Stimulated activated naive CD4-positive, alpha-beta T cell treated with Interleukin-2 at 50 U/mL for 16 hours (primary cell): ENCODE measurements around the gene ADAM15.

ENCODE experiments used
- DNase-seq: peaks from one replicate; lab custom pipeline; 2025; lab: John Stamatoyannopoulos, UW

ADAM15 gene, protein sequence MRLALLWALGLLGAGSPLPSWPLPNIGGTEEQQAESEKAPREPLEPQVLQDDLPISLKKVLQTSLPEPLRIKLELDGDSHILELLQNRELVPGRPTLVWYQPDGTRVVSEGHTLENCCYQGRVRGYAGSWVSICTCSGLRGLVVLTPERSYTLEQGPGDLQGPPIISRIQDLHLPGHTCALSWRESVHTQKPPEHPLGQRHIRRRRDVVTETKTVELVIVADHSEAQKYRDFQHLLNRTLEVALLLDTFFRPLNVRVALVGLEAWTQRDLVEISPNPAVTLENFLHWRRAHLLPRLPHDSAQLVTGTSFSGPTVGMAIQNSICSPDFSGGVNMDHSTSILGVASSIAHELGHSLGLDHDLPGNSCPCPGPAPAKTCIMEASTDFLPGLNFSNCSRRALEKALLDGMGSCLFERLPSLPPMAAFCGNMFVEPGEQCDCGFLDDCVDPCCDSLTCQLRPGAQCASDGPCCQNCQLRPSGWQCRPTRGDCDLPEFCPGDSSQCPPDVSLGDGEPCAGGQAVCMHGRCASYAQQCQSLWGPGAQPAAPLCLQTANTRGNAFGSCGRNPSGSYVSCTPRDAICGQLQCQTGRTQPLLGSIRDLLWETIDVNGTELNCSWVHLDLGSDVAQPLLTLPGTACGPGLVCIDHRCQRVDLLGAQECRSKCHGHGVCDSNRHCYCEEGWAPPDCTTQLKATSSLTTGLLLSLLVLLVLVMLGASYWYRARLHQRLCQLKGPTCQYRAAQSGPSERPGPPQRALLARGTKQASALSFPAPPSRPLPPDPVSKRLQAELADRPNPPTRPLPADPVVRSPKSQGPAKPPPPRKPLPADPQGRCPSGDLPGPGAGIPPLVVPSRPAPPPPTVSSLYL

DNA sequence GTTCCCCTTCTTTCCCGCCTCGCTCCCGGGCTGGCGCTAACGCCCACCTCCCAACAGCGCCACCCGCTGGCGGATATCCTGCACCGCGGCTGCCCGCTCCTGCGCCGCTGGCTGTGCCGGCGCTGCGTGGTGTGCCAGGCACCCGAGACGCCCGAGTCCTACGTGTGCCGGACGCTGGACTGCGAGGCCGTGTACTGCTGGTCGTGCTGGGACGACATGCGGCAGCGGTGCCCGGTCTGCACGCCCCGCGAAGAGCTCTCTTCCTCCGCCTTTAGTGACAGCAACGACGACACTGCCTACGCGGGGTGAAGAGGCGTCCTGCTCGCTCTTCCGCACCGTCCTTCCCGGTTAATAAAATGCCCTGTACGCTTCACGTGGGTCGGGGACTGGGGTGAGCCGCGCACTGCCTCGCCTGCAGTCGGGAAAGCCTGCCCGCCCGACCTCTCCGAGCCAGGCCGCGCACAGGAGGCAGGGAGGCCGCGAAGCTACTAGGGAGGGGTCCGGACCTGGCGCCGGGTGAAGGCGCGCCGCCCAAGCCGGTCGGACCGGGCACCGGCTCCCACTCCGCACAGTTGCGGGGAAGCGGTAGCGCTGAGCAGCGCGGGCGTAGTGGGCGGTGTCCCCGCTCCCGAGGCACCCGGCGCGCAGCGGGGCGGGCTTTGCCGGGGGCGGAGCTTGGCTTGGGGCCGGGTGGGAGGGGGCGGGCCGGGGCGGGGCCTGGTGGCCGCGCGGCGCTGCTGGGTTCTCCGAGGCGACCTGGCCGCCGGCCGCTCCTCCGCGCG, at the start of gene ADAM15:
Gene ADAM15 (plus strand): TSS at position 757 of the 782 bp plus-strand sequence. CDS start 71 bp downstream, outside the sequence.
- DNase-seq = peak; percentile 74

DNA sequence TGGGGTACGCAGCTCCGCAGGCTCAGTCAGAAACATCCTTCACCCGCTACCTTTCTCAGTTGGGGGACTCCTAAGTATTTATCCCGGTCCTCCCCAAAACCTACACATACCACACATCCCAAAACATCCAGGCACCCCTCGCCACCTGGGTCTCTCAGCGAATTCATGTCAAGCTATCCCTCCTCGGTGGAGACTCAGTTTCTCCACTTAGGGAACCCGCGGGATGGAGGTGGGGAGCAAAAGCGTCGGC, 49.8 kb upstream of the ADAM15 start:
- DNase-seq = no peak

DNA sequence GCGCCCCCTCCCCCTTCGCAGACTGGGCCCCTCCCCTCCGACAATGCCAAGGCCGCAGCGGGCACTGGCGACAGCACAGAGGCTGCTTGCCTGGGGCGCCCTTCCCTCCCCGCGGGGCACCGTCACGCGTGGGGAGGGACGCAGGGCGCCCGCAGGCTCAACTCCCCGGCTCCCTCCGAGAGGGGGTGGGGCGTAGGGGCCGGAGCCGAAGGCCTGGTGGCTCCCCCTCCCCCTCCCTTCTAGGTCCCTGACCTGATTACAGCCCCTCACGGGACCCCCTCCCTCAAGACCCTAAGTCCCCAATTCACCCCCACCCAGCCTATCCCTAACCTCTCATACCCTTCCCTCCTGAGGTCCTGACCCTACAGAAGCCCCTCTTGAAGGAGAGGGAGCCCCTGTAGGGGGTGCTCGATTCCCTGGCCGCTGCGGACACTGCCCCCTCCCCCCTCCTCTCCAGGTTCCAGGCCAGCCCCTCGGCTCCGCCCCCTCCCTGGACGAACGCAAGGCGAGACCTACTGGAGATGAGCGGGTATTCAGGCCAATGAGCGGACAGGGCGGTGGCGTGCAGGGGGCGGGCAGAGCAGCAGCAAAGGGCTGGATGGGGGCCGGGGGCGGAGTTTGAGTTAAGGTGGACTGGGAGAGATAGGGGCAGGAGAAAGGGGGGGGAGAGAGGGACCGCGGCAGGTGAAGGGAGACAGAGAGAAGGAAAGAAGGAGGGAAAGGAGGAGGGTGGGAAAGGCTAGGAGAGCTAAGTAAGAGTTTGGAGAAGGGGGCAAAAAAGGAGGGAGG, 49.2 kb upstream of the ADAM15 start:
- DNase-seq = peak; percentile 100

DNA sequence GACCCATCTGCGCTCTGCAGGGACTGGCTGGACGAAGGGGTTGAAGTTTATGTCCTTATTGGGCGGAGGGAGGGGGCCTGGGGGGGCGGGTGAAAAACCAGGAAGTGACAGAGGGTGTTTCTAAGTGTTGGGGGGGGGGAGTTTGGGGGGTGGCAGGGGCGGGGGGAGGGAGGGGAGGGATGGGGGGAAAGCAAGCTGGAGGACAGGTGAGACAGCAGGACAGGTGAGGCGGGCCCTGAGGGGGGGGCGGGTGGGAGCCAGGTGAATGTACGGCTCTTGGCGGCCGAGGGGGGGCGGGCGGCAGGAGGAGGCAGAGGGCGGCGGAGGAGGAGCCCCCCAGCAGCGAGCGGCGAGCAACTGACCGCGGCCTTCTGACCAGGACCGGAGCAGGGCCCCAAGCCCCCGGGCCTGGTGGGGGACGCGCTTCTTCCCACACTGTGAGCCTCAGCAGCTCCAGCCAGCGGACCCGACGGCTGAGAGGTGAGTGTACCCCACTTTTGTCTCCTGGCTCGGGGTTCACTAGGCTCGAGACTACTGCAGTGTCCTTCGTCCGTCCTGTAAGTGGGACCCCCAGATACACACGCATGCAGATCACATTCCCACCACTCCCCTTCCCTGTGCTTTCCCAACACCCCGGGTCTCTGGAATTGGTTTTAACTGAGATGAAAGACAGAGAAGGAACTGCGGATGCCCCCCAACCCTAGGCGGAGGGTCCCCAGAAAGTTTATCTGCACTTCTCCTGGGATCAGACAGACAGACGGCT, 48.5 kb upstream of the ADAM15 start, which contains the start of gene ZBTB7B:
Gene ZBTB7B (plus strand): TSS at position 339 of the 763 bp plus-strand sequence. CDS start 11,859 bp downstream, outside the sequence.
- peak; percentile 64 for DNase-seq

DNA sequence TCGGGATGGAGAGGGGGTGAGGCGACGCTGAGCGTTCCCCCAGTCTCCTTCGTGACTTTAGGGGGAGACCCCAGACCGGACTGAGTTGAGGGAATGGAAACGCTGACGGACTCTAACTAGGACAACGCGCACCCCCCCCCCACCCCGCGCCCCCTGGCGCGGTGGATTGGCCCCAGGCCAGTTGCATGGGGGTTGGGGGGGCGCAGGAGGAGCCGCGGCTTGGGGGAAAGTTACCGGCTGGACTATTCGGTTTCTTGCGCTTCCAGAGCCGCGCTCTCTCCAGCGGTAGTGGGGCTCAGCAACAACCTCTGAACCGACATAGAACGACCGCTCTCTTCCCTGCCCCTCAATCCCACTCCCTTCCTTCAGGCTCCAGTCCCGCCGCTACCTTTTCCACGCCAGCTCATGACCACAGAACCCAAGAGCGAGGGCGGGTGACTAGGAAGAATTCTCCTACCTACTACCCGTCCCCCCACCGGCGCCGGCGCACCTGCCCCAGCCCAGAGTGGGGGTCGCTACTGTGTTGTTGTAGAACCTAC, 47.8 kb upstream of the ADAM15 start:
- peak; percentile 20 for DNase-seq

DNA sequence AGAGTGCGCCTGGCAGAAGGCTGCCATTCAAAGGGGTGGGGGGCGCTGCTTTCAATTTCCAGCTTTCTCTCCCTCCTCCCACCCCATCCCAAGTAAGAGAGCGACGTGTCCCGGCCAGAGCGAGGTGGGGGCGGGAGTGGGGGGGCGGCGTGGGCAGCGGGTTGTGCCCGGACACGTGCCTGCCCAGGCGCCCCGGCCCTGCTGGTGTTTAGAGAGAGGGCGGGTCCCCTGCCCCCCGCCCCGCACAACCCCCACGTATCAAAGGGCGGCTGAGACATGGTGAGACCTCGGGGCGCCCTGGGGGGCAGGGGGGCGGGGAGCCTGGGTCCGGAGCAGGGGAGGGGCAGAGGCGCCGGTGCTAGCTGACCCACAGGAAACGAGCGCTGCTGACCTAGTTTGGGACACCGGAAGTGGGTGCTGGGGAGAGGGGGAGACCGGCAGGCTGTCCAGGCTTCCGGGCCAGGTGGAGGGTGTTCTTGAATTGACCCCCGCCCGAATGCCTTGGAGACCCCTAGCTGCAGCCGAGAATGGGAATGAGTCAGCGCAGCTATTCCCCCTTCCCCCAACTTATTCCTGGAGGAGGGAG, 47.3 kb upstream of the ADAM15 start:
- DNase-seq = no peak

DNA sequence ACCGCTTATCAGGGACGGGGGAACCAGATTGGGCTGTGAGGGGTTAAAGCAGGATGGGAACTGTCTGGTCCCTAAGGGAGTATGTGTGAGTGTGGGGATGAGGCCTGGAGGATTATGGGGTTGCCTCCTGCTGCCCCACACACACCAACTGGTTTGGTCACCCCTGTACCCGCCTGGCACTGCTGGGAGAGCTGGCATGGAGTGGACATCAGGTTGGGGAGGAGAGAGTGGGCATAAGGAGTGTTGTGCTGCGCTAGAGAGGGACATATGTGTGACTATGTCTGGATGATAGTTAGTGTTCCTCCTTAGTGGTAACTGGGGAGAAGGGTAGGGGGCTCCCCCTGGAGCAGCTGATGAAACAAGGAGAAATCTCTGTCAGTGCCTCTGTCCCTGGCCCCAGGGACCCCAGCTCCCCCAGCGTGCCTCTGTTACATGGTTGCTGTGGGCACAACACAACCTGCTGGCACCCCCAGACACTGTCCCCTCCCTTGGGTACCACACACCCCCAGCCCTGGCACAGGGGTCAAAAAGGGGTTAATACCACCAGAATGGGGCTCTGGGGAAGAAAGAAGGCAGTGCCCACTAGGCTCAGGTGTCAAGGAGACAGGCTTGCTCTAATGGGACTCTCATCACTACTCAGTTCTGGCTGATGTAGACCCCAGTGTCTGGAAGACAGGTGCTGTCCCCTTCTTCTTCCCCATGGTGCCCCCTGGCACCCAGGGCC, 46.6 kb upstream of the ADAM15 start:
- DNase-seq = no peak

DNA sequence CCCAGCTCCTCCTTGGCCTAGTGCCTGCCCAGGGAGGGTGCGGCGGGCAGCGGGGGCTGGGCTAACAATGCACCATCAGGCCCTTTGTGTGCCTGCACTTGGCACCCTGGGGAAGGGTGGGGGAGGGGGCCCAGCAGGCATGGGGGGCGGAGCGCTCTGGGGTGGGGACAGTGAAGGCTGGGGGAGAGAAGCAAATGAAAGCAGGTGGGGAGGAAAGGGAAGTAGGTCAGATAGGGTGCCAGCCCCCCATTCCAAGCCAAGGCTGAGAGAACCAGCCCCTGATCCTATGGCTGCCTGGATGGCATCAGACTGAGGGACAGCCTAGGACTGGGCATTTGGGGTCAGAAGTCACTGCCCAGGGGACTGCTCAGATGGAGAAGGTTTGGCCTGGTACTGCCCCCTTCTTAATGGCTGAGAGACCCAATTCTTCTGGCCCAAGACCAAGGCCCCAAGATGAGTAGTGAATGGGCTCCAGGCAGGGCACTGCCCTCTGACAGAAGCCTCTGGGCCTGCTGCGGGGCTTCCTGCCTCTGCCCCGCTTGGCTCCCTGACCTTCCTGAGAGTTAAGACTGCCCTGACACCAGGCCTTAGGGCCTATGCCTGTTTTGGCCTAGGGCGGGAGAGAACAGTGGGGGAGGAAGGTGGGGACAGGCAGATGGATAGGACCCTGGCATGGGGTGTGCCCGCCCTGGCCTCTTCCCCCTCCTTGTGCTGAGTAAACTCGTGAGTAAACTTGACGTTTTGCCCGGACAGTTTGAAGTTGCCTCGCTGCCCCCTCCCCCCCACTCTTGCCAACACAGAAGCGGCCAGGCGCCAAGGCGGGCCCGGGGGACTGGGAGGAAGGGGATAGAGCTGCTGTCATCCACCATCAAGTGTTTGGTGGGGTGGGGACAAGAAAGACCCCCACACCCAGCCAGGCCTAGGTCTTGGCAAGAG, 45.8 kb upstream of the ADAM15 start:
- DNase-seq = peak; percentile 11

DNA sequence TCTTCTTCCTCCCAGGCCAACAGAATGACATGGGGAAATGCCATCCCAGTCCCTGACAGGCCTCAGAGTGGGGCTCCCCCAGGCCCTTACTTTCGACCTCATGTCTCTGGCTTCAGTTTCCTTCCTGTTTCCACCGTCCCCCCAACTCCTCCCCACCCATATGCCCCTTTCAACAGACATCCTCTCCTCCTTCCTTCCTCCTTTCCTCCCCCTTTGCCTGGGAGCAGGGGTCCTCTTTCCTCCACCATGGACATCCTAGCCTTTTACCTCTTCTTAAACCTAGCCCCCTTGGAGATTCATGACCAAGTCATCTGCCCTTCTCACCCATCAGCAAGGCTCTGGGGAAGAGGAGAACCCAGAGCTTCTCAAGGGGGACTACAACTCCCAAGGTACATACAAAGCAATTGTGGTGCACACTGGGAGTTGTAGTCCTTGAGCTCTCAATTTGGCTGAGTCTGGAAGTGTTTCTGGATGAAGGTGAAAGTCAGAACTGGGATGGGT, 44.5 kb upstream of the ADAM15 start:
- DNase-seq = peak; percentile 32

DNA sequence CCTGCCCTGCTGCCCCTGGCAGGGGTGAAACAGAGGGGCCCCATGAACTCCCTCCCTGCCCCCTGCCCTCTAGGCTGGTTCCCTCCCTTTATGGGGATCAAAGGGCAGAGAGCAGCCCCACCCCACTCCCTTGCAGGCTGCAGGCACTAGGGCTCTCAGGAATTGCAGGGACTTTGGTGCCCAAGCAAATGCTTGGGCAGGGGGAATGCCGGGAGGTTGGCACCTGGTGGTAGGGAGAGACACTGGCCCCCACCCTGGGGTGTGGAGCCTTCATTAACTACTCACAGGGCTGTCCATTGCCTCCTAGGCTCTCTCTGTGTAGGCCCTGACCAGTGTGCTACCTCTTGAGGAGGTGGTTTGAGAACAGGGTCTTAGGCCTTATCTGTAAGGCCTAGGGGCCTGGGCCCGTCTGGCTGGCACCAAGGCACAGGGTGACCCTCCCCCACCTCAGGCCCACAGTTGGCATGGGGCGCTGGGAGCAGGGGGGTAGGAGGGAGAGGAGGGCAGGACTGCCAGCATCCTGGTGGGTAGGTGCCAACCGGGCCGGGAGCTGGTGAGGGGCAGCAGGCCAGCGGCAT, 43.8 kb upstream of the ADAM15 start:
- no peak for DNase-seq

DNA sequence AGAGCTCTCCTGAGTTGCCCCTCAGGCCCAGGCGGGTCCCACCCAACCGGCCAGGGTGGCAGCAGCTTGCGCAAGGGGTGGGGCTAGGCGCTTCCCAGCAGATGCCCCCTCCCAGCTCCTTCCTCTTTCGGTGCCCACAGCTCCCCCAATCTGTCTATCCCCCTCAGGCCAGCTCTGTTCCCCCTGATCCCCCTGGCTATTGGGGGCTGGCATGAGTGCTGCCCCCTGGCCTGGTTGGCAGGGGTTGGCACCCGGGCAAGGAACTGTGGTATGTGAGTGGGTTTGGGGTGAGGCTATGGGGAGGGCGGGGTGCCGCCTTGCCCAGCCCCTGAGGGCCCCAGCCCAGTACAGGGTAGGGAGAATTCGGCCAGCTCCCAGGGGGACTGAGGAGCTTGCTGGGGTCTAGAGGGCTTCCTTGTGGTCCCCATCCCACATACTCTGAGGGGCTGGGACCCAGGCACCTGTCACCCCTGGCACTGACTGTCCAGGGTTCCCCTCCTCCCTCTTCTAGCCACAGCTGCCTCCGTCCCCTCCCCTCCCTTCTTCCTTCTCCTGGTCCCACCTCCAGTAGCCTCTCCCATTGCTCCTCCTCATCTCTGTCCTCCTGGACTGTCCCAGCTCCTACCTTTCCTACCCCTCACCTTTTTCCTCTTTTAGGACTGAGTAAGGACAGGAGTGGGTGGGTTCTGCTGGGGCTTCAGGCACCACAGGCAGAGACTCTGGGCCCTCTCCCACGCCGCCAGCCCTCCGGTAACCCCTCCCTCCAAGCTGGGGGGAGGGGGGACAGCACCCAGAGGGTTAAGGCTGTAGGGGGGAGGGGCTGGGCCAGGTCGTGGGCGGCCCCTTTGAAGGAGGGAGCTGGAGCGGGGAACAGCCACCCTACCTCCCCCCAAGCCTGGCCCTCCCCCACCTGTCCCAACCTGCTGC, 42.8 kb upstream of the ADAM15 start:
- DNase-seq = peak; percentile 55

DNA sequence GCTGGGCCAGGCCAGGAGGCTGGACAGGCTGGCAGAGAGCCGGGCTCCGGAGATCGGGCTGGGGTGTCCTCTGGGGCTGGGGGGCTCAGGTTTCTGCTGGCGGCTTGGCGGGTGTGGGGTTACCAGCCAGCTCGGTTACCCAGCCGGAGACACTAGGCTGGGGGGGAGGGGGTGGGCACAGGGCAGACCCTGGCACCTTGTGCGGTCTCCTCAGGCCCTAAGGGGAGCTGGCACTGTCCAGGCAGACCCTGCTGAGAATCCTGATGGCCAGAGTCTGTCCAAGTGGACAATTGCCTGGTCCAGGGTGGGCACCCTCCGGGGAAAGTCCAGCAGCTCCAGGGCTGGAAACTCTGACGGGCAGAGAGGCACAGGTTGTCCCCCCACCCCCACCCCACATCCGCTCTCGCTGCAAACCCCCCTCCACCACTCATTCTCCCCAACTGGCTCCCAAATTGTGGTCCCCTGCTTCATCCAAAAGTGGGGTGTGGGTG, 41.9 kb upstream of the ADAM15 start:
- DNase-seq = peak; percentile 21

DNA sequence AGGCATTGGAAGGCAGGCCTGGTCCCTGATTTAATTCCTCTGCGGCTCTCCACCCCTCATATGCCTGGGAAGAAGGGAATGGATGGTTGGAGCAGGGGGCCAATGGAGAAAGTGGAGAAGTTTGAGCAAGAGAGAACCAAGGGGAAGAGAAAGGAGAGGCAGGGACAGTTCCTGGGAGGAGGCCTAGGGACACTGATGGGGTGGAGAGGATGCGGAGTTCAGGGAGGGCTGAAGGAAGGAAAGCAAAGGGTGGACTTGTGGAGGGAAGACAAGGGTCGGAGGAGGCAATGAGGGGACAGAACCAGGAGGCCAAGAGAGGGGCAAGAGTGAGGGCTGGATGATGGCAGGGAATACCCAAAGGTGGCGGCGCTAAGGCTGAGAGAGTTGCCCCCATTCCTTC, 41.4 kb upstream of the ADAM15 start:
- no peak for DNase-seq

DNA sequence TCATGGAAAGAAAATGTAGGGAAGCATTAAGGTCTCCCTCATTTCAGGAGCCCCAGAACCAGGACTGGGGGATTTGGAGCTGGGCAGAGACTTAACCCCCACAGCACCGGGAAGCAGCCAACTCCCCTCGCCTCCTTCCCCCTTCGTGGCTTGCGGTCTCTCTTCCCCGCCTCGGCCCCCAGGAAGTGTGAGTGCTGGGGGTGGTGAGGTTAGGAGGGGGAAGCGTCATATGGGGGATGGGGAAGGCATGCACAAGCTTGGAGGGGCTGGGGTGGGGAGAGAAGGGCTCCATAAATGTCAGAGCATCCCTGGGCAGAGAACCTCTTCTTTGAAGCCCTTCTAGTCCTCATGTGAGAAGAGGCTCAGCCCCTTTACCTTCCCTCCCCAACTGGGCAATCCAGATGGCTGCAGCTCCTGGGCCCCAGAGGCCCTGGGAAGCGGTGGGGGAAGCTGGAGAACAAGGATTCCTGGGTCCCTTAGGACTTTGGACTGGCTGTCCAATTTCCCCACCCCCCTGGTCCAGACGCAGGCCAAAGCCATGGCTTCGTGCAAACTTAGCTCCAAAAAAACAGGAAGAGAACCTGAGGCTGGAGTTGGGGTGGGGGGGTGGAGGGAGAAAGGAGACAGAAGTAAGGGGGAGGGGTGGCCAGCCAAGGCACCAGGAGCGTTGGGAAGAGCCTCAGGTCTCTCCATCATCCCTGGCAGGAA, 40.8 kb upstream of the ADAM15 start:
- DNase-seq = peak; percentile 15

DNA sequence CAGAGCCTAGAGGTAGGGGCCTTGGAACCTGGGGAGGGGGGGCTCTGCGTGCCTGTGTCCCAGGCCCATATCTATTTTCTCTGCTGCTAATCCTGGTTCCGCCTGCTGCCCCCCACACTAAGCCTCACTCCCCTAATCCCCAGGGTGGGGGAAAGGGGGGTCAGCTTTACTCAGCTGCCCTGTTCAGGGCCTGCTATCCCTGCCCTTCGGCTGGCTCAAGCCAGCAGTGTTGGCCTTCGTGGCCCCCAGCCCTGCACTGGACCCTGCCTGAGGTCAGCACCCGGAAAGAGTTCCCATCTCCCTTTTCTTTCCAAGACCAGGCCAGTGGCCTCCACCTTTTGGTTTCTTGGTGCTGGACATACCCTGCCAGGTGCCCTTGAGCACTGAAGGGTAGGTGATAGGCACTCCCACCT, 40.1 kb upstream of the ADAM15 start:
- DNase-seq = no peak
